SK-N-SH (cell line): Measurements from ENCODE around the gene MYO1D. TPM values are rescaled to one million over a fixed set of nuclear protein-coding genes. Genes with fewer than 3 reads are reported as not detected.

Experiments used
- CTCF ChIA-PET: fragments of 300-600, 350-600 bp; formaldehyde crosslinking; extraction: SDS; loops from one replicate; lab custom pipeline; 2021; lab: Yijun Ruan, JAX
- POLR2A ChIA-PET: fragments of 350-600 bp; sonication (Branson Sonifier 250); formaldehyde crosslinking; extraction: SDS; loops from one replicate; lab custom pipeline; 2020; ENCODE audit warnings: antibody characterized with exemption, inconsistent platforms; lab: Yijun Ruan, JAX
- DNase-seq: peaks from one replicate; pipeline ENCODE4 v3.0.0; 2012
- H2AFZ ChIP-seq: fragments of 200-600 bp; sonication (generic); 2 replicates; pipeline ENCODE4 v1.8.1; 2016; ENCODE audit warnings: antibody characterized with exemption, mild to moderate bottlenecking, low read depth
- H3F3A ChIP-seq: fragments of 200-600 bp; sonication (generic); replicated peaks from 2 replicates; pipeline ENCODE3; 2016; ENCODE audit warnings: antibody characterized with exemption, mild to moderate bottlenecking; ENCODE audit not compliant: insufficient read depth
- H3K27ac ChIP-seq, 2 experiments: fragments of 200-500 bp in 1 of 2; fragments of 200-600 bp in 1 of 2; sonication (Bioruptor generic) in 1 of 2; sonication (generic), shearing (Covaris generic) in 1 of 2; 2 replicates each; pipeline versions ENCODE4 v1.5.1 to v1.6.1; 2014 to 2016; ENCODE audit warnings: low read depth in 2 of 2, inconsistent platforms in 1 of 2, low read length in 1 of 2, mild to moderate bottlenecking in 1 of 2, mixed read lengths in 1 of 2
- H3K27me3 ChIP-seq: fragments of 200-600 bp; sonication (generic), shearing (Covaris generic); 2 replicates; pipeline ENCODE4 v1.6.1; 2016; ENCODE audit warnings: mixed run types; ENCODE audit not compliant: insufficient read depth
- H3K36me3 ChIP-seq, 2 experiments: fragments of 200-500 bp in 1 of 2; fragments of 200-600 bp in 1 of 2; sonication (Bioruptor generic) in 1 of 2; sonication (generic) in 1 of 2; replicated peaks in 1 of 2; 2 replicates each; pipeline versions ENCODE3 to v1.5.1; 2014 to 2016; ENCODE audit warnings: low read length in 1 of 2, mild to moderate bottlenecking in 1 of 2; ENCODE audit not compliant: insufficient read depth in 2 of 2, control insufficient read depth in 1 of 2
- H3K4me1 ChIP-seq, 2 experiments: fragments of 200-500 bp in 1 of 2; fragments of 200-600 bp in 1 of 2; sonication (Bioruptor generic) in 1 of 2; sonication (generic), shearing (Covaris generic) in 1 of 2; 2 replicates each; pipeline versions ENCODE4 v1.5.1 to v1.6.1; 2014 to 2016; ENCODE audit warnings: low read depth in 1 of 2, low read length in 1 of 2, mixed run types in 1 of 2; ENCODE audit not compliant: insufficient read depth in 2 of 2, control insufficient read depth in 1 of 2
- H3K4me2 ChIP-seq: fragments of 200-600 bp; sonication (generic), shearing (Covaris generic); 2 replicates; pipeline ENCODE4 v1.6.1; 2017; ENCODE audit warnings: mixed run types
- H3K4me3 ChIP-seq, 2 experiments: fragments of 200-500 bp in 1 of 2; fragments of 200-600 bp in 1 of 2; sonication (Bioruptor generic) in 1 of 2; sonication (generic), shearing (Covaris generic) in 1 of 2; 2 replicates each; pipeline versions ENCODE4 v1.5.1 to v1.8.1; 2014 to 2016; ENCODE audit warnings: low read depth in 2 of 2, inconsistent platforms in 1 of 2, low read length in 1 of 2, mild to moderate bottlenecking in 1 of 2, mixed read lengths in 1 of 2, moderate library complexity in 1 of 2
- H3K79me2 ChIP-seq: fragments of 200-600 bp; sonication (generic); 2 replicates; pipeline ENCODE4 v1.8.1; 2017; ENCODE audit warnings: mild to moderate bottlenecking; ENCODE audit not compliant: insufficient read depth
- H3K9ac ChIP-seq: fragments of 200-600 bp; sonication (generic); 2 replicates; pipeline ENCODE4 v1.6.1; 2017; ENCODE audit warnings: mixed run types
- H3K9me2 ChIP-seq: fragments of 200-600 bp; sonication (generic); 2 replicates; pipeline ENCODE4 v1.6.1; 2017; ENCODE audit warnings: mixed run types
- H3K9me3 ChIP-seq: fragments of 200-600 bp; sonication (generic); 2 replicates; pipeline ENCODE4 v1.6.1; 2017; ENCODE audit warnings: mixed run types, mild to moderate bottlenecking, moderate library complexity
- H4K20me1 ChIP-seq: fragments of 200-600 bp; sonication (generic); 2 replicates; pipeline ENCODE4 v1.6.1; 2017; ENCODE audit warnings: mild to moderate bottlenecking, mixed run types; ENCODE audit not compliant: insufficient read depth
- CHD2 ChIP-seq: fragments of 150-350 bp; IDR thresholded peaks from 2 replicates; pipeline ENCODE4 v1.6.1; 2018; ENCODE audit warnings: low read length; ENCODE audit not compliant: partially characterized antibody
- EZH2phosphoT487 ChIP-seq: fragments of 200-600 bp; sonication (generic); IDR thresholded peaks from 2 replicates; pipeline ENCODE4 v1.6.1; 2017; ENCODE audit warnings: low read depth, mixed run types, mild to moderate bottlenecking, antibody characterized with exemption, moderate library complexity, borderline replicate concordance
- FOSL2 ChIP-seq: IDR thresholded peaks from 2 replicates; pipeline ENCODE4 v1.4.0; 2012; ENCODE audit warnings: low read depth, mild to moderate bottlenecking, moderate library complexity, borderline replicate concordance
- FOXJ3 ChIP-seq: sonication (generic); formaldehyde crosslinking; IDR thresholded peaks from 2 replicates; pipeline ENCODE4 v1.5.1; 2020; ENCODE audit warnings: mild to moderate bottlenecking, missing genetic modification reagents
- JUND ChIP-seq: IDR thresholded peaks from 2 replicates; pipeline ENCODE4 v1.4.0; 2012
- MXI1 ChIP-seq: IDR thresholded peaks from 2 replicates; pipeline ENCODE4 v1.6.1; 2012; ENCODE audit warnings: mild to moderate bottlenecking, low read depth, low read length, improper control_type of control experiment
- REST ChIP-seq: IDR thresholded peaks from 2 replicates; pipeline ENCODE4 v1.6.1; 2012; ENCODE audit warnings: mild to moderate bottlenecking, low read depth, low read length, moderate library complexity
- RFX5 ChIP-seq: IDR thresholded peaks from 2 replicates; pipeline ENCODE4 v1.6.1; 2012; ENCODE audit warnings: mild to moderate bottlenecking, improper control_type of control experiment, low read length
- SIN3A ChIP-seq: IDR thresholded peaks from 2 replicates; pipeline ENCODE4 v1.6.1; 2012; ENCODE audit warnings: low read depth, mild to moderate bottlenecking, low read length, moderate library complexity, borderline replicate concordance
- TAF1 ChIP-seq: IDR thresholded peaks from 2 replicates; pipeline ENCODE4 v1.6.1; 2012; ENCODE audit warnings: low read depth, mild to moderate bottlenecking, low read length, moderate library complexity, borderline replicate concordance
- TCF12 ChIP-seq: IDR thresholded peaks from 2 replicates; pipeline ENCODE4 v1.4.0; 2012
- USF2 ChIP-seq: fragments of 150-350 bp; IDR thresholded peaks from 2 replicates; pipeline ENCODE4 v1.6.1; 2017; ENCODE audit warnings: antibody characterized with exemption, low read length, low read depth, borderline replicate concordance
- YY1 ChIP-seq: IDR thresholded peaks from 2 replicates; pipeline ENCODE4 v1.4.0; 2012; ENCODE audit warnings: low read depth, mild to moderate bottlenecking
- ZBTB33 ChIP-seq: IDR thresholded peaks from 2 replicates; pipeline ENCODE4 v1.4.0; 2012; ENCODE audit warnings: low read depth, borderline replicate concordance
- WGBS: methylation state at CpG from one replicate; pipeline ENCODE4 v1.1.6; 2017; ENCODE audit warnings: low lambda C conversion rate; 5-methylcytosine and 5-hydroxymethylcytosine counted together
- polyA plus RNA-seq, 3 experiments: library from polyadenylated mRNA; depleted of rRNA; stranded (reverse); fragments of >200 nt; gene quantifications; 2 replicates each; pipeline ENCODE4 v1.2.3, GENCODE V29; 2012
- TF ChIP-seq, protein P1 (sequence below): IDR thresholded peaks from 2 replicates; pipeline ENCODE4 v1.4.0; 2012; ENCODE audit warnings: low read depth, borderline replicate concordance
- TF ChIP-seq, protein P2 (sequence below): IDR thresholded peaks from 2 replicates; pipeline ENCODE4; 2012

MYO1D gene
- polyA plus RNA-seq, 1 of the 3 experiments (the other 2 are of a cell fraction), result 20.4 TPM

DNA sequence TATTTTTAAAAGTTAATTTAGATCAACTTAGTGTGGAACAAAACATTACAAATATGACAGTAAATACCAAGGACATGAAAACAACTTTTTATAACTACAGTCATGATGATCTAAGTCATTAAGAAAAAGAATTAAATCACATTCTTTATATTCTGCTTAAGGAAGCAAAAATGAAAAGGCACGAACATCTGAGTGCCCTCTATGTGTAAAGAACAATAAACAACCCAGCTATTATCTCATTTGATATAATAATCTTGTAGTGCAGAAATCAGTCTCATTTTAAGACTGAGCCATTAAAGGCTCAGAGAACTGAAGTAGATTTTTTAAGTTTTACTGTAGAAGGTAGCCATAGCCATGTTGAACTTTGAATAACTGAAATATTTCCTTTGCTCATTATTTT lies 13.4 kb downstream of the MYO1D start:
- H3K79me2 ChIP-seq, result peaks cover 38% of the 10 kb centered on the region
- CTCF ChIA-PET, result interaction anchor here (0.6 to 8.5 kb wide), 2 partner anchors 14 to 51 kb away, joined by 3 to 70 read pairs; partner anchors contain the start of gene MYO1D

More for the DNA sequence above, 13.4 kb downstream of the MYO1D start:
- no peak for DNase-seq
- H3F3A ChIP-seq, result no peaks in the 10 kb centered on the region
- no peaks in the 10 kb centered on the region for H3K9me3 ChIP-seq
- H3K36me3 ChIP-seq, result no peaks in the 10 kb centered on the region
- no peaks in the 10 kb centered on the region; a peak in 2 of 4 replicates for H3K4me1 ChIP-seq
- H4K20me1 ChIP-seq, result 0 out of 2 replicates have a peak, but pooled peaks cover 3% of the 10 kb centered on the region
- H3K27ac ChIP-seq, result no peak overlapping the region
- no peak overlapping the region for H3K4me3 ChIP-seq
- no peak overlapping the region for H3K4me2 ChIP-seq
- no peak overlapping the region for H3K9ac ChIP-seq
- POLR2A ChIA-PET, result no interaction called here
- TF ChIP-seq REST (no peak), RFX5 (no peak), USF2 (no peak), MXI1 (no peak), ZBTB33 (no peak), EZH2phosphoT487 (no peak), SIN3A (no peak), TAF1 (no peak), FOSL2 (no peak), CHD2 (no peak), TCF12 (no peak), YY1 (no peak), FOXJ3 (CRISPR knock-in tag) (no peak), JUND (no peak)
- TF ChIP-seq, protein P1, sequence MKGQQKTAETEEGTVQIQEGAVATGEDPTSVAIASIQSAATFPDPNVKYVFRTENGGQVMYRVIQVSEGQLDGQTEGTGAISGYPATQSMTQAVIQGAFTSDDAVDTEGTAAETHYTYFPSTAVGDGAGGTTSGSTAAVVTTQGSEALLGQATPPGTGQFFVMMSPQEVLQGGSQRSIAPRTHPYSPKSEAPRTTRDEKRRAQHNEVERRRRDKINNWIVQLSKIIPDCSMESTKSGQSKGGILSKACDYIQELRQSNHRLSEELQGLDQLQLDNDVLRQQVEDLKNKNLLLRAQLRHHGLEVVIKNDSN, result no peak
- TF ChIP-seq, protein P2, sequence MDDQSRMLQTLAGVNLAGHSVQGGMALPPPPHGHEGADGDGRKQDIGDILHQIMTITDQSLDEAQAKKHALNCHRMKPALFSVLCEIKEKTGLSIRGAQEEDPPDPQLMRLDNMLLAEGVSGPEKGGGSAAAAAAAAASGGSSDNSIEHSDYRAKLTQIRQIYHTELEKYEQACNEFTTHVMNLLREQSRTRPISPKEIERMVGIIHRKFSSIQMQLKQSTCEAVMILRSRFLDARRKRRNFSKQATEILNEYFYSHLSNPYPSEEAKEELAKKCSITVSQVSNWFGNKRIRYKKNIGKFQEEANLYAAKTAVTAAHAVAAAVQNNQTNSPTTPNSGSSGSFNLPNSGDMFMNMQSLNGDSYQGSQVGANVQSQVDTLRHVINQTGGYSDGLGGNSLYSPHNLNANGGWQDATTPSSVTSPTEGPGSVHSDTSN, result no peak
- TF ChIP-seq, all 33 proteins: peak for 0
- Histone ChIP-seq H3K9me2 (no peaks in the 10 kb centered on the region), H3K27me3 (no peaks in the 10 kb centered on the region), H2AFZ (no peak overlapping the region)
- whole genome bisulfite sequencing, result 95% methylated on average over 1 of the region's 1 CpG
